GM19372 (cell line): ENCODE data around the gene N4BP2L2.

Source experiments
- ATAC-seq: cut with Tn5 transposase; IDR thresholded peaks from one replicate; pipeline ENCODE4 v1.9.1; 2021; ENCODE audit warnings: mild to moderate bottlenecking, low read depth, moderate library complexity; ENCODE audit not compliant: unreplicated experiment

N4BP2L2 gene

DNA sequence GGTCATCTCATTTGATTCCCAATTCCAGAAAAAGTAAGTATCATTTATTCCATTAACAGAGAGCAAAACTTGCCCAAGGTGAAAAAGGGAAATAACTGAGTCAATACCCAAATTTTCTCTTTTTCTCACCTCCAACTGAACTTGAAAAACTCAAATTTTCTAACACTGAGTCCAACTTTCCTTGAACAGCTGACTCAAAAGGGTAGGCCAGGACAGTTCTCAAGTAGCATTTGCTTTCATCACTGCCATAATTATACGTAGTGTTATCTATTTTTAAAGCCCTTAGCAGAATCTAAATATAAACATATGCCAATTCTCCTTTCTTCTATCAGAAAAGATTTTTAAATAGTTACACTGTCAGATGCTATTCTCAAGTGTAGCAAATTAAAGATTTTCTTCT is 3.5 kb downstream of the N4BP2L2 start:
- ATAC-seq: no peak

DNA sequence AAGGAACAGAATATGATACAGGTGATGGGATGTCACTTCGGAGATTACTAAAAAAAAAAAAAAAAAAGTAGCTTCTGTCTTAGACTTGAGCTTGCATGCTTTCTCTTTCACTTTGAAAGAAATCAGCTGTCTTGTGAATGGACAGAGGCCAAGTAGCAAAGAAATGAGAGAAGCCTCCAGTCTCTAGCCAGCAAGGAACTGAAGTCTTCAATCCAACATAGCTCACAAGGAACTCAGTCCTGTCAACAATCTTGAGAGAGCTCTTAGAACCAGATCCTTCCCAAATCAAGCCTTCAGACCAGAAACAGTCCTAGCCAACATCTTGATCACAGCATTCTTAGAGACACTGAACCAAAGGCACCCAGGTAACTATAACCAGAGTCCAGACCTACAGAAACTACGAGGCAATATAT is 7.7 kb downstream of the N4BP2L2 start:
- peak; percentile 69 for ATAC-seq

DNA sequence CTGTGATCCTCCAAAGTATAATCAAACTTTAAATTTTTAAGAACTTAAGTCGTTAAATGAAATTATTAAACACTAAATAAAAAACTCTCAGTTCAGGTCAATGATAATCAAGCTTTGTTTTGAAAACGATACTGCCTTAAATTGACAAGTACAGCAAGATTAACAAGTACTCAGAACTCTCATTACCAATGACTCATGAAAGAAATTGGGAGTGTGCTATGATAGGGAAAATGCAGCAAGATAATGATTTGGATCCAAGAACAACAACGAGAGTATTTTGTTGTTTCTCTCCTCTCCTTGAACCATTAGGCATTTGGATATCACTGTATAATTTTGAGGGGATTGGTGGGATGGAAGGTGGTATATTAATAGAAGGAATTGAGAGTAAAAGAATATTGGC is 10.2 kb downstream of the N4BP2L2 start:
- no peak for ATAC-seq

GRCh38 chr13:32527151-32527550 is 11.4 kb downstream of the N4BP2L2 start:
- no peak for ATAC-seq

GRCh38 chr13:32525766-32526165 is 12.8 kb downstream of the N4BP2L2 start:
- ATAC-seq: no peak

DNA sequence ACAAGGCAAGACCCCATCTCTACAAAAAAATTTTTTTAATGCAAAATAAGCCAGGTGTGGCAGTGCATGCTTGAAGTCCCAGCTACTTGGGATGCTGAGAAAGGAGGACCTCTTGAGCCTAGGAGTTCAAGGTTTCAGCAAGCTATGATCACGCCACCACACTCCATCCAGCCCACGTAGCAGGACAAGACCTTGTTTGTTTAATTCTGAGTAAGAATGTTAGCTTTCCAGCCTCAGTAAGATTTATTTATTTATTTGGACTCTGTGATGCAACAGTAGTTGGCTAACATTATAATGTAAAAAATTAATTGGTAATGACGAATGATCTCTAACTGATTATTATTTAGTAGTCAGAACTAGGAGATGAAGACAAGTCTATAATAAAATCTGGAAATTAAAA is 23.3 kb downstream of the N4BP2L2 start:
- no peak for ATAC-seq

DNA sequence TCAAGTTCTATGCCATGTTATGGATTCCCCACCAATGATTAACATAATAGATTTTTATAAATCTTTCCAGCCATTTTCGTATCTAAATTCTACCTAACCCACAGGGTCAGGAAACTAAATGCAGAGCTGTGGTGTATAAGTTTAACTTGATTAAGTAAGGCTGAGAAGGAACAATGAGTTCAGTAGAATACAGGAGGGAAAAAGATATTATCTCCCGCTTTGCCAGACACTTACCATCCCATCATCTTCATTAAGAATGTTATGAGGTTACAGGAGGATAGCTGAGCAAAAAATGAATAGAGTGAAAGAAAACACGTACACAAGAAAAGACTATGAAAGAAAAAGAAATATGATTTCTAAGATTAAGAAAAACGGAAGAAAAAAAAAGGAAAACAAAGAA is 27.1 kb downstream of the N4BP2L2 start:
- no peak for ATAC-seq

DNA sequence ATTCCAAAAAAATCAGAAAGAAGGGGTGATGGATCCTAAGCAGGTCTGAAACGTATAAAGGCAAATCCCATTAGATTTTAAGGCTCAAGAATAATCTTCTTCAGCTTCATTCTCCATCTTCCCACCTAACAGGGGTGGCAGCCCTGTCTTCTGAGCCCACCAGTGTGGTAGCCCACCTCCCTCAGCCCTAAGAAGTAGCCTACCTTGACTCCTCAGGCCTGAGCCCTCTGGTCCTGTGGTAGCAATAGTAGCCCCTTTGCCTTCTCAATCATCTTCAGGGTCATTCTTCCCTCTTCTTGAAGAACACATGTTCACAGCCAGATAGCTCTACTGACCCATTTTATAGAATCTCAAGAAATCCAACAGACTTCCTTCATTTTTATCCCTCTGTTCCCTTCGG is 33.7 kb downstream of the N4BP2L2 start:
- ATAC-seq: no peak

DNA sequence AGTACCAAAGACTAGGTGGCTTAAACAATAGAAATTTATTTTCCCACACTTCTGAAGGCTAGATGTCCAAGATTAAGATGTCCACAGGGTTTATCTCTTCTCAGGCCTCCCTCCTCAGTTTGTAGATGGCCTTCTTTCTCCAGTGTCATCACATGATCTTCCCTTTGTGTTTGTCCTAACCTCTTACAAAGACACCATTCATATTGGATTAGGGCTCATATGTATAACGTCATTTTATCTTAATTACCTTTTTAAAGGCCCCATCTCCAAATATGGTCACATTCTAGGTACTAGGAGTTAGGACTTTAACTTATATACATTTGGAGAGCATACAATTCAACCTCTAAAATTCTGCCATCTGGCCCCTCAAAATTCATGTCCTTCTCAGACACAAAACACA is 34.3 kb downstream of the N4BP2L2 start:
- no peak for ATAC-seq

DNA sequence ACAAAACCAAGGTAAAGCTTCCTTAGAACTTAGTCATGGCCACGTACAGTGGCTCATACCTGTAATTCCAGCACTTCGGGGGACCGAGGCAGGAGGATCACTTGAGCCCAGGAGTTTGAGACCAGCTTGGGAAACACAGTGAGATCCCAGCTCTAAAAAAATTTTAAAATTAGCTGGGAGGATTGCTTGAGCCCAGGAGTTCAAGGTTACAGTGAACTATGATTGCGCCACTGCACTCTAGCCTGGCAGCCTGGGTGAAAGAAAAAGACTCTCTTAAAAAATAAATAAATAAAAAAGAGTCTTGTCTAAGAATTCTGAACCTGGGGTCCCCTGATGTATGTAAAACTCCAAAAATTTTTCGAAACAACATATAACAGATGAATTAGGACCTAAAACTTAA is 34.9 kb downstream of the N4BP2L2 start:
- no peak for ATAC-seq

- no peak for ATAC-seq
Observed at GRCh38 chr13:32501064-32501463, 37.5 kb downstream of the N4BP2L2 start.

DNA sequence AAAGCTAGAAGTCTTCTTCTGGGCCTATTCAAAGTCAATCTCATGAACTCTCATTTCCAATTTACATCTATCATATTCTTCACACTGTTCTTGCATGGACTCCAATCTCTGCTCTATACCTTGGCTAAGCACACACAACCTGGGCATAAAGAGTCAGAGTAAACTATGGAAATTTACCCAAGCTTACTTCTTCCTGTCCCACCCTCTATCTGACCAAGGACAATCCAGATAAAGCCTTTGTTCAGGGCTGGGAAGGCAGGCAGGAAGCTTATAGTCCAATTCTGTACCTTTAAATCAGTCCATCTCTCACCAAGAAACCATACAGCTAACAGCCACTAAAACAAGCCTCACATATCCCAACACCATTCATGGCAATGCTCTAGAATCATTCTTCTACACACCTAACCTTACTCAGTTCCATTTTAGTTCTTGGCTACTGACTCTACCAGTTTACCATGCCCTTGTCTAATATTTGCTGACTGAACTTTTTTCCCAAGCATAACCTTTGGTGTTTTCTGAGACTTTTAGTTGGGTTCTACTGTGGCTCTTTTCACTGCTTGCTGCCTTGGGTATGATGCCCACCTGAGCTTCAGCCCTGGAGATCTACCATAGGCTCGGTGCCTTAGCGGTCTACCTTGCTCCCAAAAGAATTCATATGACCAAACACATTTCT is 38.9 kb downstream of the N4BP2L2 start:
- ATAC-seq: no peak

GRCh38 chr13:32497589-32497988 is 41.0 kb downstream of the N4BP2L2 start:
- no peak for ATAC-seq

DNA sequence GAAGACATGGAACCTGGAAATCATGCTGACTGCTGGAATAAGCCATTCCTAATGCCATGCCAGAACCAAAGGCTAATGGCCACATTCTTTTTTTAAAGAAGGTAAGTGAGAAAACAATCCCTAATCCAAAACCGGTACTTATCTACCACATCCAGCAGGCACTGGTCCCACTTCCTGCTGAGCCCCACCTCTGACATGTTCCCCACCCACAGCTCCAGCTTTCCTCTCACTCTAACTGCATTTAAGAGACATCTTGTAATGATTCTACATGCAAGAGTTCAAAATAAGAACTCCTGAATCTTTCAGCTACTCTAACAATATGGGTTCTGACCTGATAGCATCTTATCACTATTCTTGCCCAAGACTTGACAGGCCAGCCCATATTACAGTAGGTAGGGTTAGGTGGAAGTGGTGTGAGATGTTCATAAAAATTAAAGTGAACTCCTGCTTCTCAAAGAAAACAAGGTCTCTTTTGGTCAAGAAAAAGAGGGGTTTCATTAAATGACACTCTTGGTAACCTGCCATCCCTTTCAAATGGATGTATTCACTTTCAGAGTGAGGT is 41.9 kb downstream of the N4BP2L2 start:
- no peak for ATAC-seq

DNA sequence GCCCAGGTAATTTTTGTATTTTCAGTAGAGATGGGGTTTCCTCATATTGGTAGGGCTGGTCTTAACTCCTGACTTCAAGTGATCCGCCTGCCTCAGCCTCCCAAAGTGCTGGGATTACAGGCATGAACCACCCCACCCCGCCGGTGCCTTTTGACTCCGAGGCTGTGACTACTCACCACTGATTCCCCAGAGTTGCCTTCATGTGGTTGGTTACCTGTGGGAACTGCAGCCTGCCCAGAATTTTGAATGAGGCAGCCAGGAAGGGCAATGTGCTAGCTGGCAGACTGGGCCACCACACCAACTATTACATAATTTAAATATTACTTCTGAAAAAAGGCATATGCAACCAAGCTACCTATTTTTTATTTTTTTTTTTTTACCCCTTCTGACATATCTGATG is 42.8 kb downstream of the N4BP2L2 start:
- ATAC-seq: no peak

- no peak for ATAC-seq
Observed at GRCh38 chr13:32495429-32495828, 43.2 kb downstream of the N4BP2L2 start.

DNA sequence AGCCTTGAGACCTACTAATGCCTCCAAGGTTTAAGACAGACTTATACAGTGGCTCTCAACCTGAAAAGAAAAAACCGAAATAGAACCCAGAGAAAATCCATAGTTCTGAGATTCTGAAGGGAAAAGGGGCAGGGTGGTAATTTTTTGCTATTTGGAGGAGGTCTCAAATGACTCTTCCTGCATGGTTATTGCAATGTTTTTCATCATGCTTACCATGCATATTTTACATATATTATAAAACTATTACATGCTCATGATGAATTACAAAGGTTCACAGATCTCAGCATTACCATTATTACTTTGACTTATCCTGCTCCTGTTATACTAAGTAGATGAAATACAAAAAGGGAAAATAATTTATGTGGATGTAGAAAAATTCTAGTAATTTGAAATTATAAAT is 47.6 kb downstream of the N4BP2L2 start:
- no peak for ATAC-seq

- ATAC-seq: no peak
Observed at GRCh38 chr13:32476892-32477291, 61.7 kb downstream of the N4BP2L2 start.

- no peak for ATAC-seq
Observed at GRCh38 chr13:32476021-32476731, 62.4 kb downstream of the N4BP2L2 start.

- no peak for ATAC-seq
Observed at GRCh38 chr13:32474999-32475792, 63.4 kb downstream of the N4BP2L2 start.

DNA sequence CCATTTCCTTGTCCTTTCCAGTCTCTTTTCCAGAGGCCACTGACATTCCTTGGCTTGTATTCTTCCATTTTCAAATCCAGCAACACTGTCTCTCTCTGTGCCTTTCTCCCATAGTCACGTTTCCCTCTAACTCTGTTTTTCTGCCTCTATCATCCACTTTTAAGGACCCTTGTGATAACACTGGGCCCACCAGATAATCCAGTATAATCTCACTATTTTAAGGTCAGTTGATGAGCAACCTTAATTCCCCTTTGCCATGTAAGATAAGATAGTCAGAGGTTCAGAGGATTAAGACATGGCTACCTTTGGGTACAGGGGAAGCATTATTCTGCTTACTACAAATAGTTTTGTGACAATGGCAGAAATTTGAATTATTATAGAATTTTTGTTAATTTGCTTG is 64.9 kb downstream of the N4BP2L2 start:
- no peak for ATAC-seq
